GM12878 (cell line): Measurements from ENCODE around the gene UBE2Q2.

Experiments used
- CEBPB ChIP-seq, 2 experiments: fragments of 150-350 bp in 1 of 2; IDR thresholded peaks; 2 replicates each; pipeline ENCODE4 v1.6.1; 2012 to 2014; ENCODE audit warnings: low read depth in 2 of 2, low read length in 2 of 2, borderline replicate concordance in 1 of 2, inconsistent platforms in 1 of 2
- SMARCA5 ChIP-seq: fragments of 450-650 bp; IDR thresholded peaks from 2 replicates; pipeline ENCODE4 v1.6.1; 2017; ENCODE audit warnings: mild to moderate bottlenecking
- SRF ChIP-seq, 2 experiments: IDR thresholded peaks; 2 replicates each; pipeline ENCODE4 v1.6.1; 2011; ENCODE audit warnings: low read depth in 2 of 2, low read length in 2 of 2, mild to moderate bottlenecking in 1 of 2, moderate library complexity in 1 of 2
- TF ChIP-seq, protein P1 (sequence below): fragments of 450-650 bp; IDR thresholded peaks from 2 replicates; pipeline ENCODE4 v1.6.1; 2014; ENCODE audit warnings: mild to moderate bottlenecking

DNA sequence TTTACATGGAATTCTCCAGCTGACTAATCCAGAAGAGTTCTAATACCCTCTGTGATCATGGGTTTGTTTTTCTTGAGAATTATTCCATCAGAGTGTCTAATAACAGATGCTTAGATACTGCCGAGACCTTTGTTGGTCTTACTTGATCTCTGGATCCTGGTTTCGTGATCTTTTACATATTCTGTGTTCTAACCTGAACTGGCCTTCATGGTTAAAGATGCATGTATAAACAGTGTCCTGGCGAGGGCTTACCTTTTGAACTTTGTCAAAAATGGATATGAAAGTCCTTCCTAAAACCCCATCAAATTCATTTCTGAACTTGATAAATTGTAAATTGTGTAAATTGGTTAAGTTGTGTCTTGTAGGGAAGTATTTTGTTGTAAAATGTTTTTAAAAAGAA lies 24.8 kb downstream of the UBE2Q2 start:
- no peak for TF ChIP-seq CEBPB (IDR thresholded peaks at IDR 0.05; ENCODE audit: borderline replicate concordance in 1 of 2, low read depth in 2 of 2, low read length in 2 of 2)
- TF ChIP-seq, protein P1, sequence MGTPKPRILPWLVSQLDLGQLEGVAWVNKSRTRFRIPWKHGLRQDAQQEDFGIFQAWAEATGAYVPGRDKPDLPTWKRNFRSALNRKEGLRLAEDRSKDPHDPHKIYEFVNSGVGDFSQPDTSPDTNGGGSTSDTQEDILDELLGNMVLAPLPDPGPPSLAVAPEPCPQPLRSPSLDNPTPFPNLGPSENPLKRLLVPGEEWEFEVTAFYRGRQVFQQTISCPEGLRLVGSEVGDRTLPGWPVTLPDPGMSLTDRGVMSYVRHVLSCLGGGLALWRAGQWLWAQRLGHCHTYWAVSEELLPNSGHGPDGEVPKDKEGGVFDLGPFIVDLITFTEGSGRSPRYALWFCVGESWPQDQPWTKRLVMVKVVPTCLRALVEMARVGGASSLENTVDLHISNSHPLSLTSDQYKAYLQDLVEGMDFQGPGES: no peak
- TF ChIP-seq SMARCA5: no peak
- no peak for TF ChIP-seq SRF (IDR thresholded peaks at IDR 0.05; ENCODE audit: low read depth in 2 of 2, low read length in 2 of 2)
